ENCODE results near the gene ARSI. TPM values are rescaled to one million over a fixed set of nuclear protein-coding genes. Genes with fewer than 3 reads are reported as not detected.

Gene ARSI
- total RNA-seq, 4 donors from 2014 or later: 7.3 to 17.0 (median 8.1) TPM

DNA sequence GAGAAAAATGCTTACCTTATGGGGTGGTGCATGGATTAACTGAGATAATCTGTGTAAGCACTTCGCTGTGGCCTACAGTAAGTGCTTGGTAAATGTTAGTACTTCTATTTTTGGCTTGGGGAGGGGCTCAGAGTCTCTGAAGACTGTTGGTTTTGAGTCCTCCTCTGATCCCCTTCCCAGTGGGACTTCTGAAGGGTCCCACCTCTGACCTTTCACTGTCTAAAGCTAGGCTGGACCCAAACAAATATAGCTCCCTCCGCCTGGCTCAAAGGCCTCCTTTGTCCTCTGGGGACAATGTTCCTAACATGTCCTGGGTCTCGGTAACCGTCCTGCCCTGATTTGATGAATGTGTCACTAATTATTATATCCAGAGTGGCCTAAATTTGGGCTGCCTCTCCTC is 47.9 kb downstream of the ARSI start:
- Histone ChIP-seq H3K27ac (peak overlapping the region in 1 of 4 donors; percentile 1), H3K9me3 (no peaks in the 10 kb centered on the region), H3K27me3 (no peaks in the 10 kb centered on the region), H3K4me3 (no peak overlapping the region), H3K4me1 (peaks cover 0 to 21% (median 5%) of the 10 kb centered on the region in 4 donors), H3K36me3 (no peaks in the 10 kb centered on the region)
- no peak for DNase-seq (ENCODE audit: low spot score in 2 of 2)
- WGBS, 2 donors: 41 to 42% methylated on average over 4 of the region's 4 CpGs
- no peak for TF ChIP-seq CTCF (IDR thresholded peaks at IDR 0.05)
- TF ChIP-seq EP300 (IDR thresholded peaks at IDR 0.05): no peak
- TF ChIP-seq POLR2A (IDR thresholded peaks at IDR 0.05): no peak

- Histone ChIP-seq H3K36me3 (no peaks in the 10 kb centered on the region), H3K4me1 (peaks cover 0 to 21% (median 5%) of the 10 kb centered on the region in 4 donors), H3K27me3 (no peaks in the 10 kb centered on the region), H3K4me3 (no peak overlapping the region), H3K9me3 (no peaks in the 10 kb centered on the region), H3K27ac (no peak overlapping the region)
- no peak for DNase-seq (ENCODE audit: low spot score in 2 of 2)
- 71 to 75% methylated on average over 7 of the region's 7 CpGs for WGBS, 2 donors
- no peak for TF ChIP-seq POLR2A (IDR thresholded peaks at IDR 0.05)
- no peak for TF ChIP-seq CTCF (IDR thresholded peaks at IDR 0.05)
- no peak for TF ChIP-seq EP300 (IDR thresholded peaks at IDR 0.05)
Observed at GRCh38 chr5:150254363-150254762, 48.3 kb downstream of the ARSI start.

DNA sequence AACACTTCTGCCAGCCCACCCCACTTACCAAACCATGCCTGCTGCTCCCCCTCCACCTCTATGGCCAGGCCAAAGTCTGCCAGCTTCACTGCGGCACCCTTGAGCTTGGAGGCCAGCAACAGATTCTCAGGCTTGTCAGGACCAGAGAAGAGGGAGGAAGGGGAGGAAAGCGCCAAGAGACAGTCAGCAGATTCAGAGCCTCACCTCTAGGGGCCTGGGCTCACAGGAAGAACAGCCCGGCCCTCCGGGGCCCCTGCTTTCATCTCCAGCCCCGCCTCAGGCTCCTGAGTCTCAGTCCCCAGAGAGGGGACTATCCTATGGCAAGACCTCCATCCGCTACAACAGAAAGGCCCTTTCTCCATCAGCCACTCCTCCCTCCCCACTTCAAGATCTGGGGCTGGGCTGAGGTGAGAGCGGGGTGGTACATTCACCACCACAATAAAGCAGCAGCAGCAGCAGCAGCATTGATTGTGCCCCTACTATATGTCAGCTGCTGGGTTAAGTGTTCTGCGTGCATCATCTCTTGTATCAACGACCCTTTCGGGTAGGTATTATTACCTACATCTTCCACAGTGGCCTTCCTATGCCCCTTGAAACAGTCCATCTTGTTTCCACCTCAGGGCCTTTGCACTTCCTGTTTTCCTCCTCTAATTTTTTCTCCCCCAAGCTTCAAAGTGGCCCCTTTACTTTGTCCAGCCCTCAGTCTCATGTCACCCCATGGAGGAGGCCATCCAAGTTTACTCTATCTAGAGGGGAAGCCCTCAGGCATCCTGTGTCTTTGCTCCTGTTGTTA is 49.1 kb downstream of the ARSI start:
- Histone ChIP-seq H3K27me3 (no peaks in the 10 kb centered on the region), H3K27ac (no peak overlapping the region), H3K4me1 (peaks cover 0 to 21% (median 5%) of the 10 kb centered on the region in 4 donors), H3K36me3 (no peaks in the 10 kb centered on the region), H3K9me3 (no peaks in the 10 kb centered on the region), H3K4me3 (no peak overlapping the region)
- no peak for TF ChIP-seq EP300 (IDR thresholded peaks at IDR 0.05)
- no peak for TF ChIP-seq CTCF (IDR thresholded peaks at IDR 0.05)
- TF ChIP-seq POLR2A (IDR thresholded peaks at IDR 0.05): no peak
- DNase-seq (ENCODE audit: low spot score in 2 of 2): no peak
- WGBS, 2 donors: 91 to 92% methylated on average over 10 of the region's 10 CpGs

- Histone ChIP-seq H3K9me3 (no peaks in the 10 kb centered on the region), H3K27me3 (no peaks in the 10 kb centered on the region), H3K4me1 (peaks cover 0 to 21% (median 5%) of the 10 kb centered on the region in 4 donors), H3K27ac (no peak overlapping the region), H3K4me3 (no peak overlapping the region), H3K36me3 (no peaks in the 10 kb centered on the region)
- TF ChIP-seq CTCF (IDR thresholded peaks at IDR 0.05) (no peak), EP300 (IDR thresholded peaks at IDR 0.05) (no peak), POLR2A (IDR thresholded peaks at IDR 0.05) (no peak)
- no peak for DNase-seq (ENCODE audit: low spot score in 2 of 2)
- 90 to 95% methylated on average over 6 of the region's 6 CpGs for WGBS, 2 donors
Observed at GRCh38 chr5:150252489-150252888, 50.2 kb downstream of the ARSI start.

DNA sequence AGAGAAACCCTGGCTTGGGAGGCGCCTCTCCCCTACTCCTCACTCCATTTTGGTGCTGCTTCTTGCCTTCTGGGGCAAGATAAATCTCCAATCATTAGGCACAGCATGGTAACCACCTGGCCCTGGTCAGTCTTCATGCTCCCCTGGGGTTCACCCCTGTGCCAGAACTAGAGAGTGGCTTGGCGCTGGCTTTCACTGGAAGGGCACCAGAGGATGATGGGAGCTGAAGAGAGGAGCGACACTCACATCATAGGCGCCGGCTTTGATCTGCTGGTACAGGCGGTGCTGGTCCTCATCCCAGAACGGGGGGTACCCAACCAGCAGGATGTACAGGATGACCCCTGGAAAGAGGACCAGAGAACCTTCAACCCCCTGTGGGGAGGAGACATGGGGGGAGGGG is 51.2 kb downstream of the ARSI start:
- peaks cover 0 to 21% (median 5%) of the 10 kb centered on the region in 4 donors for H3K4me1 ChIP-seq
- no peak for TF ChIP-seq POLR2A (IDR thresholded peaks at IDR 0.05)
- TF ChIP-seq EP300 (IDR thresholded peaks at IDR 0.05): no peak
- TF ChIP-seq CTCF (IDR thresholded peaks at IDR 0.05): no peak
- 88 to 97% methylated on average over 7 of the region's 7 CpGs for WGBS, 2 donors
- DNase-seq (ENCODE audit: low spot score in 2 of 2): no peak
- no peaks in the 10 kb centered on the region for H3K36me3 ChIP-seq
- H3K27ac ChIP-seq: no peak overlapping the region
- no peaks in the 10 kb centered on the region for H3K27me3 ChIP-seq
- H3K9me3 ChIP-seq: no peaks in the 10 kb centered on the region
- H3K4me3 ChIP-seq: no peak overlapping the region

Data from tibial nerve (tissue), 4 donors.